Adrenal gland (tissue), 12 donors: Measurements from ENCODE around the gene KCNH6. TPM values are rescaled to one million over a fixed set of nuclear protein-coding genes. Genes with fewer than 3 reads are reported as not detected.

Source experiments
- DNase-seq, 7 donors: peaks; one replicate each; pipeline ENCODE4 v3.0.0-alpha.2; 2019 to 2020
- H3K27ac ChIP-seq, 5 donors: fragments of 200-600 bp; sonication (generic) in 4 of 5; 1 replicate in 3 of 5; 2 replicates in 2 of 5; pipeline versions ENCODE4 v1.5.1 to v1.8.0; 2016 to 2020; ENCODE audit warnings: mild to moderate bottlenecking in 1 of 5
- H3K27me3 ChIP-seq: fragments of 200-600 bp; 2 replicates; pipeline ENCODE4 v1.8.0; 2021
- H3K36me3 ChIP-seq, 2 donors: fragments of 200-600 bp; replicated peaks in 1 of 2; 1 replicate in 1 of 2; 2 replicates in 1 of 2; pipeline versions ENCODE4 v1.5.1 to v1.8.0; 2018 to 2022
- H3K4me1 ChIP-seq, 2 donors: fragments of 200-600 bp; replicated peaks in 1 of 2; 1 replicate in 1 of 2; 2 replicates in 1 of 2; pipeline versions ENCODE4 v1.5.1 to v1.8.0; 2018 to 2021
- H3K4me3 ChIP-seq, 4 donors: fragments of 200-600 bp; sonication (generic) in 3 of 4; one replicate each; pipeline ENCODE4 v1.5.1; 2016 to 2018
- H3K9me3 ChIP-seq, 3 donors: fragments of 200-600 bp; sonication (generic) in 1 of 3; replicated peaks in 1 of 3; 1 replicate in 2 of 3; 2 replicates in 1 of 3; pipeline versions ENCODE4 v1.5.1 to v1.8.0; 2016 to 2021
- CTCF ChIP-seq, 6 experiments: fragments of 450-650 bp in 4 of 6; fragments of 200-600 bp in 2 of 6; sonication (generic) in 1 of 6; IDR thresholded peaks; 1 replicate in 5 of 6; 2 replicates in 1 of 6; pipeline versions ENCODE4 v1.5.1 to v1.8.0; 2016 to 2021; ENCODE audit warnings: antibody characterized with exemption in 6 of 6, mild to moderate bottlenecking in 2 of 6, moderate library complexity in 1 of 6
- POLR2A ChIP-seq, 2 donors: fragments of 450-650 bp; IDR thresholded peaks; one replicate each; pipeline ENCODE4 v1.6.1; 2017; ENCODE audit warnings: antibody characterized with exemption in 2 of 2, mild to moderate bottlenecking in 2 of 2, moderate library complexity in 1 of 2
- WGBS, 4 donors: extraction: QIAGEN DNeasy Blood & Tissue Kit in 2 of 4; methylation state at CpG; one replicate each; pipeline versions ENCODE4 v1.1.5 to v1.1.7; 2013 to 2017; 5-methylcytosine and 5-hydroxymethylcytosine counted together
- intact Hi-C, 2 donors: fragments of 100-400 bp; cut with DNase I; formaldehyde crosslinking; loops; one replicate each; pipeline versions ENCODE4 v1.14.1 to v1.15.0; 2022 to 2023
- polyA plus RNA-seq, 3 donors: library from polyadenylated mRNA; stranded (reverse); fragments of 200-250 nt in 2 of 3; fragments of 350-450 nt in 1 of 3; fragmentation: Illumina TruSeq in 1 of 3; extraction: RNeasy Lipid Tissue Mini Kit (QIAGEN cat#74804) in 1 of 3; gene quantifications; one replicate each; pipeline ENCODE4 v1.2.3, GENCODE V29; 2013 to 2014
- total RNA-seq, 9 donors: library from RNA; depleted of rRNA in 4 of 9; stranded (reverse); fragments of >200 nt in 4 of 9; fragments of 120-200 nt in 1 of 9; fragmentation: NEBNext Ultra II Directional in 1 of 9; extraction: Animal tissue kit (Norgen Biotek cat#: 25700) in 1 of 9; gene quantifications; one replicate each; pipeline versions ENCODE4 v1.1.0 to v1.2.4, GENCODE V29; 2013 to 2023
- donor health status: healthy with polysubstance abuse.
- donor health status: Bipolar disorder and iron deficiency.
- donor health status: DM: yes; HTN: yes; CAD: no.
- donor health status: DM: no; HTN: no; CAD: no.
- donor health status: DM: no; HTN: no; CAD: no.
- donor health status: DM: yes; HTN: yes; CAD: no.

KCNH6 gene
- total and polyA plus RNA-seq, 12 donors: 0.11 to 0.41 (median 0.32) TPM; not detected in 7

DNA sequence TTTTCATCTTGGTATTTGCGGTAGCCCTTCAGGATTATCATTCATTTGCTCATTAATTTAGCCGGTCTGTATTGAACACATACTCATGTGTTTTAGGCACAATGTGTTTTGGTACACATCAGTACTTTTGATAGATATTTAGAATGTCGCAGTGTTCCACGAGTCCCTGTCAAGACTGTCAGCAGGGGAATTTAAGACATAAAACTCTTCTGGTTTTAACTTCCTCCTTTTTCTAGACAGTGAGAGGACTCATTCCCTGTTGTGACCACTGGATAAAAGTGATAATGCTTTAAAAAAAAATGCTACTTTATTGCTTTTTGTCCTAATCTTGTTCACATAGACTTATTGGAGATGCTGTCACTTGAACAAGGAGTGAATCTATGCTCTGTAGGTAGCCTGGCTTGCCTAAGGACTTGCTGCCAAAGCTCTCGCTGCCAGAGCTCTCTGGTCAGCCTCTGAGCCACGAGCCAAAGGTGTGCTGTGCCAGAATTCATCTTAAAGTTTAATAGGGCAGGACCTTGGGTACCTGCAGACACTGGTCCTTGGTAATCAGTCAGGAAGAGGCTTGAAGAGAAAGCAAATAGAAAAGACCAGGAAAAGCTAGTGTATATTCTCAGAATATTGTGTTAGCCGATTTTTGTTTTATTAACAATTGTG is 32.5 kb downstream of the KCNH6 start:
- 60 to 70% (median 61%) methylated on average over 7 of the region's 7 CpGs for WGBS, 4 donors
- intact Hi-C loops: no loop called here
- TF ChIP-seq CTCF (IDR thresholded peaks at IDR 0.05) (no peak), POLR2A (IDR thresholded peaks at IDR 0.05) (no peak)
- H3K27me3 ChIP-seq: no peaks in the 10 kb centered on the region
- H3K4me3 ChIP-seq: no peak overlapping the region
- no peaks in the 10 kb centered on the region for H3K36me3 ChIP-seq
- peak in 1 of 7 donors; percentile 39 for DNase-seq
- H3K27ac ChIP-seq: no peak overlapping the region
- no peaks in the 10 kb centered on the region for H3K9me3 ChIP-seq
- peaks cover 6 to 50% of the 10 kb centered on the region in 2 donors for H3K4me1 ChIP-seq

DNA sequence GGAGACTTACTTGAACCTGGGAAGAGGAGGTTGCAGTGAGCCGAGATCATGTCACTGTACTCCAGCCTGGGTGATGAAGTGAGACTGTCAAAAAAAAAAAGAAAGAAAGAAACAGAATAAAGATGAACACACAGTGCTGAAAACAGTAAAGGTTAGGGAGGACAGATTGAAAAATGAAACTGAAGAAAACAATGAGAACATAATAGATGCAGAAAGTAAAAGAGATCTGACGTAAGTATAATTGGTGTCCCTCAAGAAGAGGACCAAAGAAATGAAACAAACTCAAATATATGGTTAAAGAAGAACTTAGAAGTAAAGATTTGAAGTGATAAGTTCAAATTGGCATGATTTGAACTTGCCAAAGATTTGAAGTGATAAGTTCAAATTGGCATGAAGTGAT is 34.3 kb downstream of the KCNH6 start:
- no peaks in the 10 kb centered on the region for H3K36me3 ChIP-seq
- 65 to 93% (median 84%) methylated on average over 2 of the region's 2 CpGs for WGBS, 4 donors
- no peak for DNase-seq
- no peak overlapping the region for H3K27ac ChIP-seq
- H3K9me3 ChIP-seq: no peaks in the 10 kb centered on the region
- no peaks in the 10 kb centered on the region for H3K27me3 ChIP-seq
- H3K4me3 ChIP-seq: no peak overlapping the region
- TF ChIP-seq CTCF (IDR thresholded peaks at IDR 0.05) (no peak), POLR2A (IDR thresholded peaks at IDR 0.05) (no peak)
- intact Hi-C loops: no loop called here
- peaks cover 0 to 43% of the 10 kb centered on the region in 2 donors for H3K4me1 ChIP-seq

DNA sequence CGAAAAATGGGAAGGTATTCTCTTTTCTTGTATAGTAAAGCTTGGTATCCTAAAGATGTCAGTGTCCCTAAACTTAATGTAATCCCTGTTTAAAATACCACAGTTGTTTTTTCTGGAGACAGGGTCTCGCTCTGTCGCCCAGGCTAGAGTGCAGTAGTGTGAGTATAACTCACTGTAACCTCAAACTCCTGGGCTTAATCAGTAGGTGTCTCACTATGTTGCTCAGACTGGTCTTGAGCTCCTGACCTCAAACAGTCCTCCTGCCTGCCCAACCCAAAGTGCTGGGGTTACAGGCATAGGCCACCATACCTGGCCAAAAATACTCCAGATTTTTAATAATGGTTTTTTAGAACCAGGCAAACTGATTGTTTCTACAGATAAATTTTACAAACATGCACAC is 35.3 kb downstream of the KCNH6 start:
- no peak for TF ChIP-seq POLR2A (IDR thresholded peaks at IDR 0.05)
- no peak for TF ChIP-seq CTCF (IDR thresholded peaks at IDR 0.05)
- H3K36me3 ChIP-seq: no peaks in the 10 kb centered on the region
- H3K4me1 ChIP-seq: peaks cover 0 to 34% of the 10 kb centered on the region in 2 donors
- 89 to 98% (median 94%) methylated on average over 3 of the region's 3 CpGs for WGBS, 4 donors
- DNase-seq: no peak
- no peaks in the 10 kb centered on the region for H3K9me3 ChIP-seq
- no peak overlapping the region for H3K4me3 ChIP-seq
- H3K27ac ChIP-seq: no peak overlapping the region
- intact Hi-C loops: no loop called here
- no peaks in the 10 kb centered on the region for H3K27me3 ChIP-seq

DNA sequence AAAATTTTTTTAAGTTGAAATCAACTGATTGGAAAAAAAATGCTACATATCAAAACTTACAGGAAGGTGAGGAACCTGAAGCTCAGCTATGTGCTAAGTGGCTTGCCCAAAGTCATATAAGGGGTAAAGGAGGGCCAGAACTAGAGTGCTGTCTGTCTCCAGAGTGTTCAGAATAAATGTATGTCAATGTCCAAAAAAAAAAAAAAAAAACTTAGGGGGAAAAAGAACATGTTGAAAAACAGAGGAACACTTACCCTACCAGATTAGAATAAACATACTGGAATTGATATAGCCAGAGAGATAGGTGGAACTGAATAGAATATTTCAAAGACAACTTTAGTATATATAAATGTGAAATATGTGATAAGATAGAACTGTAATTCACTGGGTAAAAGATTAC is 38.7 kb downstream of the KCNH6 start:
- Histone ChIP-seq H3K4me3 (no peak overlapping the region), H3K36me3 (no peaks in the 10 kb centered on the region), H3K27ac (no peak overlapping the region), H3K27me3 (no peaks in the 10 kb centered on the region), H3K4me1 (peaks cover 0 to 13% of the 10 kb centered on the region in 2 donors), H3K9me3 (no peaks in the 10 kb centered on the region)
- intact Hi-C loops: no loop called here
- TF ChIP-seq POLR2A (IDR thresholded peaks at IDR 0.05) (no peak), CTCF (IDR thresholded peaks at IDR 0.05) (no peak)
- no peak for DNase-seq
